Measurements from ENCODE around the gene FHIP1B. TPM values are rescaled to one million over a fixed set of nuclear protein-coding genes. Genes with fewer than 3 reads are reported as not detected.

Gene FHIP1B
- total RNA-seq, 2 donors from 2014 or later = 20.5 to 20.6 TPM

DNA sequence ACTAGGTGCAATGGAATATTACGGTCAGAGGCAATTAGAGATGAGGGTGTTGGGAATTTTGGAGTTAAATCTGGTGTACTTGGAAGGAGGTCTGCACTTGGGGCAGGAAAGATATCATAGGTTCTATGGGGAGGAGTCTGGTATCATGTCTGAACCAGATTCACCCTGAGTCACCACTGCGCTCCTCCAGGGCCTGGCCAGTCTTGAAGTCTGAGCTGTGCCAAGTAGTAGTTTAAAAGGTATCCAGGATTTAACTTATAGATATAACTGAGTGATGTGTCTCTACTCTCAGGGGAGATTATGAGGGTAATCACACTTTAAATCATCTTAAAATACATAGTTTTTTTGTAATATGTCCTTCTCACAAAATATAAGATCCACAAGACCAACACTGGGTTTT lies 11.1 kb upstream of the FHIP1B start:
- DNase-seq (ENCODE audit: low spot score) = no peak

DNA sequence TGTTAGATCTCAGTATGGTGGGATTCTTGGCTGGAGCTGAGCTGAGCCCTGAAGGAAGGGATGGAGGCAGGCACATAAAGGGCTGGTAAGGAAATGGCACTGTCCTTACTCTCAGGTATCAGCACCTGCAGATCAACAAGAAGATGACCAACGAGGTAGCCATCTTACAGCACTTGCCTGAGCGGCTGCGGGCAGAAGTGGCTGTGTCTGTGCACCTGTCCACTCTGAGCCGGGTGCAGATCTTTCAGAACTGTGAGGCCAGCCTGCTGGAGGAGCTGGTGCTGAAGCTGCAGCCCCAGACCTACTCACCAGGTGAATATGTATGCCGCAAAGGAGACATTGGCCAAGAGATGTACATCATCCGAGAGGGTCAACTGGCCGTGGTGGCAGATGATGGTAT lies 6.9 kb upstream of the FHIP1B start:
- intact Hi-C loops (cut with DNase I) = no loop called here

More for the DNA sequence above, 11.1 kb upstream of the FHIP1B start:
- intact Hi-C loops (cut with DNase I) = no loop called here

DNA sequence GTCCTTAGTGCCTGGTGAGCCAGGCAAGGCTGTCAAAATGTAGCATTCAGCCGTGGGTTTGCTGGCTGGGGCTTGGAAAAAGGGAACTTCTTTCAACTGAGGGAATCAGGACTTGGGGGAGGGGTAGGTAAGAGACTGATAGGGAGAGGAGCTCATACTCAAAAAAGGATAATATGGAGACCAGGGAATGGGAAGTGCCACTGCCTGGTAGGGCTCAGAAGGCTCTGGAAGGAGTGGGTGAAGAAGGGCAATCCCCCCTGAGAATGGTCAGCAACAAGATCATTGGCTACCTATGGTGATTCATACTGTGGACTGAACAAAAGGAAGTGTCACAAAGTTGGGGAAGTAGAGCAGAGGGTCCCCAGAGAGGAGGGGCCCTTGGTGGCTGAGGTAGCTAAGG lies 6.3 kb upstream of the FHIP1B start:
- DNase-seq (ENCODE audit: low spot score) = no peak
- intact Hi-C loops (cut with DNase I) = no loop called here

More for the DNA sequence above, 6.9 kb upstream of the FHIP1B start:
- no peak for DNase-seq (ENCODE audit: low spot score)

DNA sequence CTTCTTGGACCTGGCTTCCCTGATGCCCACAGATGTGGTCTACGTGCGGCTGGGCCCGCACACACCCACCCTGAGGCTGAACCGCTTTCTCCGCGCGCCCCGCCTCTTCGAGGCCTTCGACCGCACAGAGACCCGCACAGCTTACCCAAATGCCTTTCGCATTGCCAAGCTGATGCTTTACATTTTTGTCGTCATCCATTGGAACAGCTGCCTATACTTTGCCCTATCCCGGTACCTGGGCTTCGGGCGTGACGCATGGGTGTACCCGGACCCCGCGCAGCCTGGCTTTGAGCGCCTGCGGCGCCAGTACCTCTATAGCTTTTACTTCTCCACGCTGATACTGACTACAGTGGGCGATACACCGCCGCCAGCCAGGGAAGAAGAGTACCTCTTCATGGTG lies 5.7 kb upstream of the FHIP1B start:
- intact Hi-C loops (cut with DNase I) = no loop called here
- no peak for DNase-seq (ENCODE audit: low spot score)

DNA sequence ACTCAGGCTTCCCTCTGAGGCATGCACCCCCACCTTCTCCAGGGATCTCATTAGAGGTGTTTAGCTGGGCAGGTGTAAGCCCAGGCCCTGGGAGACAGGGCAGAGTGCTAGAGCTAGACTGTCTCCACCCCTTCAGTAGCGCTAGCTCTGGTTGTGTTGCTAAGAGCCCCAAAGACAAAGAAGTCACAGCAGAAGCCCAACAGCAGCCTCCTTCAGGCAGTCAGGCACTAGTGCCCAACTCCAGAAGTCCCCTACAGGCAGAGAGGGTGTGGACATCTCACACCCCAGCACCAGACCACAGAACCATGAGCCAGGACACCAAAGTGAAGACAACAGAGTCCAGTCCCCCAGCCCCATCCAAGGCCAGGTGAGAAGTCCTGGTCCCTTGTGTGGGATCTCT lies 4.5 kb upstream of the FHIP1B start, which contains the start of gene CNGA4:
TSS of gene CNGA4 (plus strand) at position 188 of the 400 bp plus-strand sequence. CDS start at position 306, 118 bp downstream.
- intact Hi-C loops (cut with DNase I) = loop anchor here in 1 of 2 donors (10.0 kb wide), 1 partner anchor 496 kb away; no protein-coding TSS in a partner anchor
- no peak for DNase-seq (ENCODE audit: low spot score)

DNA sequence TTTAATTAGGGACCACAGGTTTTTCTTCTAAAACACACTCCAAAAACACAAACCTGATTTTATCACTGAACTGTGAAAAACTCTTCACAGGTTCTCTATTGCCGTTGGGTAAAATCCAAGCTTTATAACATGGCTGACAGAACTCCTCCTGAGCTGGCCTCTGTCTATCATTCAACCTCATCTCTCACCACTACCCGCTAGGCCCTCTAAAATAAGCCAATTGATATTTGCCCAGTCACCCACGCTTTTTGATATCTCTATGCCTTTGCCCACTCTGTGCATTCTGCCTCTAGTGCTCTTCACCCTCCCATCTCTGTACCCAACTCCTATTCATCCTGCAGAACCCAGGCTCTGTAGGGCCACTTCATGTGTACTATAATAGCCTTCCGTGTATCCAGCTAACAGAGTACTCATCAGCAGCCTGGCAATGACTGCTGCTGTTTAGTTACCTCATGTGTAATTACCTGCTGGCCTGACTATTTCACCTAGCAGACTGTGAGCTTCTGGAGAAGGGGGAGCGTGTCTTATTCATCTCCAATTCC lies 3.4 kb upstream of the FHIP1B start:
- DNase-seq (ENCODE audit: low spot score) = no peak
- intact Hi-C loops (cut with DNase I) = loop anchor here in 1 of 2 donors (10.0 kb wide), 1 partner anchor 497 kb away; no protein-coding TSS in a partner anchor

DNA sequence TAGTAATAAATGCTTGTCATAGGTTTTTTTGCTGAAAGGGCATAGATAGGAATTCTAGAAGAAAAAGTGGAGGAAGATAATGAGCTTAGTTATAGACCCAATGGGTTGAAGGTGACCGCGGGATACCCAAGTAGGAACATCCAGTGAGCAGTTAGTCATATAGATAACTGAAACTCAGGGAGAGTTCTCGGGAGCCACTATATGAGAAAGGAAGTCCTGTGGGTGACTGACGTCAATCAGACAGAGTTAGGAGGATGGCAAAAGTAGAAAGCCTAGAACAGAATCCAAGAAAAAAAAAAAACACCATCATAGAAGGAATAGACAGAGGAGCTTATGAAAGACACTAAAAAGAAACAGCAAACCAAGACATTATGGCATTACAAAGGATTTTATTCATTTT lies 2.8 kb upstream of the FHIP1B start:
- intact Hi-C loops (cut with DNase I) = loop anchor here in 1 of 2 donors (10.0 kb wide), 1 partner anchor 498 kb away; no protein-coding TSS in a partner anchor
- DNase-seq (ENCODE audit: low spot score) = no peak

DNA sequence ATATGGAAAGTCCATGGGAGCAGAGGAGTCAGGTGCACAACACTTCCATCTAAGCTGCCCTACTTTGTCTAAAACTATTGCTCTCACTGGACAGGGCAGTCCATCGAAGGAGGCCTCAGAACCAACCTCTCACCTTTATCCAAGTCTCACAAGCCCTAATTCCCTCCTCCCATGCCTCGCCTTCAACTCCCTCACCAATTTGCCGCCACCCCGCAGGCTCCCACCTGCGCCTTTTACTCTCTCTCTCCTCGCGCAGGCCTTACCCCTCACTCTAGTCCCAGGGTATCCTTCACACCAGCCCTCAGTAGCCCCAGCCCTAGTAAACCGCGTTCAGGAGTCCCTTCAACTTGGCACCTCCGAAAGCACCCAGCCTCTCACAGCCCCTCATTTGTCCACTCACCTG lies 451 bp downstream of the FHIP1B start:
- intact Hi-C loops (cut with DNase I) = loop anchor here in 1 of 2 donors (10.0 kb wide), 1 partner anchor 501 kb away; no protein-coding TSS in a partner anchor
- no peak for DNase-seq (ENCODE audit: low spot score)

DNA sequence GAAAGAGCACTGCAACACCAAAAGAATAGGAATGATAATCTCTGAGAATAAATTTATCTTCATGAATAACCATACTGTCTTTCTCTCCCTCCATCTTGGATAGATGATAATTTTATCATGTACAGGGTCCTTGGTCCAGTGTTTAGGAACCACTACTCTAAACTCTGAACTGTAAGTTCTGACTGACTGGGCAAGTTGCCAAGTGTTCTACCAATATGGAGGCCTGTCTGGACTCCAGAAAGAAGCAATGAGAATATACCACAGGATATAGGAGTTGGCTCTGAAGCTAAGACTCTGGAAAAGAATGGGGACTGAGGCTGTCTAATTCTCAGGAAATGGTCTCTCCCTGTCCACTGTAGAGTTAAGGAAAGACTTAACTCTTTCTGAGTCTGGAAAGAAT lies 1.5 kb downstream of the FHIP1B start:
- no peak for DNase-seq (ENCODE audit: low spot score)
- intact Hi-C loops (cut with DNase I) = loop anchor here in 1 of 2 donors (10.0 kb wide), 1 partner anchor 502 kb away; no protein-coding TSS in a partner anchor

DNA sequence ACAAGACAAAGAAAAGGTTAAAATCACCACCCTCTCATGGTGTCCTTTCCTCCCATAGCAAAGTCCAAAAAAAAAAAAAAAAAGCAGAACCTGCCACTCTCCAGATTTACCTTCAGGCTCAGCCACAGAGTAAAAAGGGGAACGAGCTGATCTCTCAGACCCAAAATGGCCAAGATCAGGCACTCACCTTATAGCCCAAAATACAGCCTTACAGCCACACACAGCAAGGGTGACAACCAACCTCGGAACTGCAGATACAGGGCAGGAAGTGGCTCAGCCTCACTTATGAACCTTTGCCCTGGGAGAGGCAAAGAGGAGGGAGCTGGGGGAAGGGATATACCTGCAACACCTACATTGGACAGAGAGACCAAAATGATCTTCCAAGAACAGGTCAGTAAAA lies 4.5 kb downstream of the FHIP1B start:
- intact Hi-C loops (cut with DNase I) = loop anchor here in 1 of 2 donors (10.0 kb wide), 1 partner anchor 505 kb away; no protein-coding TSS in a partner anchor
- DNase-seq (ENCODE audit: low spot score) = no peak

DNA sequence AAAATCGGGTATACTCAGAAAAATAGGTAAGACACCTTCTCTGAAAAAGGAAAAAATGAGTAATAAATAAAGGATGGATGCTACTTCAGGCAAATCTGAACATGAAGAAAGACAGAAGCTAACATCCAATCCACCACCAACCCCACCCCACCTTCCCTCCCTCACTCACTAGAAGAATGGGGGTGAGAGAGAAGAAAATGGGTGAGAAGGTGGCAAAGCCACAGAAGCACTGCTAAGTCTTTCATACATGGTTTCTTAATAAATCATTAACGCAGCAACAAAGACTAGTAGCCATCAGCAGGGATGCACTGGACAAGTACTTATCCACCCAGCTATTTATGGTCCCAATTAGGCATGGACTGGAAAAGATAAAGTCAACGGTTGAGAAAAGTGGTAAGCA lies 5.9 kb downstream of the FHIP1B start:
- intact Hi-C loops (cut with DNase I) = no loop called here
- no peak for DNase-seq (ENCODE audit: low spot score)

DNA sequence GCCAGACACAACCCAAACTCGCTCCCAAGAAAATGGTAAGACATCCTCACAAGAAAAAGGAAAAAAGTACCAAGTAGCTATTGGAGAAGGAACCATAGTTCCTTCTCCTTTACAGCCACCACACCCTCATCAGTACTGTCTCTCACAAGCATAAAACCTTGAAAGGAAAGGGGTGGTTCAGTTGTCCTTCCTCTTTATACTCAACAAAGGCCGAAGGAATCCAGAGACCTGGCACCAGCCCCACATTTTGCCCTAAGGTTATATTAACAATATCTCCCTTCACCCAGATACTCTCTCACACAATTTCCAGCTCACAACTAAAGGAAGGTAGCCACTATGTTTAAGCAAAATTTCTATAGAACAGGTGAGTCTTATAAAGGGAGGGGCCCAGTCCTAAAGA lies 8.5 kb downstream of the FHIP1B start:
- intact Hi-C loops (cut with DNase I) = no loop called here
- no peak for DNase-seq (ENCODE audit: low spot score)

DNA sequence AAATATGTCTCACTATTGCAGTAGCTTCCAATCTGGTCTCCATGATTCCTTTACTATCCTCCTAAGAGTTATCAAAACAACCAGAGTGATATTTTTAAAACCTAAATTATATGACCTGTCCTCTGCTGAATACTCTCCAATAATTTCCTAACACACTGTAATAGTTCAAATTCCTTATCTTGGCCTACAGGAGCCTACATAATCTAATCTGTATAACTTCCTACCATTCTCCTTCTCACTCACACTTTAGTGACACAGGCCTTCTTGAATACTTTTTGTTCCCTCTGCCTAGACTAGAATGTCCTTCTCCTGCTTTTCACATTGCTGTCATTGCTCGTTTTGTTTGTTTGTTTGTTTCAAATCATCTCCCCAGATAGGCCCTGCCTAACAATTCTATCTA lies 9.4 kb downstream of the FHIP1B start:
- DNase-seq (ENCODE audit: low spot score) = no peak
- intact Hi-C loops (cut with DNase I) = no loop called here

DNA sequence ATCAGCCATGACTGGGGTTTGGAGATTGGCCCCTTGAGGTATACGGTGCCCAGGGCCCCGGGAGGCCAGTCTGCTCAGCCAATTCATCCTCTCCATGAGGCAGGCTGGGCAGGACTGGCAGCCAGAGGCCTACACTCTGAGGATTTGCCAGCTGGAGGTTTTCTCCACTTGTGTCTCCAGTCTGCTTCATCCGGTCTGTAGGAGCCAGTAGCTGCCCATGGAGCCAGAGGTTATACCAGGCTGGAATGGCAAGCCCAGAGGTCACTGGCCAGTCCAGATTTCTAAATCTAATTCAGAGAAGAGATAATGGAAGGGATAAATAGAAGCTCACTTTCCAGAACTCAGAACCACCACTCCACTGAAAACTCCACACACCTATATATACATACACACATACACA lies 10.0 kb downstream of the FHIP1B start:
- intact Hi-C loops (cut with DNase I) = no loop called here
- no peak for DNase-seq (ENCODE audit: low spot score)

DNA sequence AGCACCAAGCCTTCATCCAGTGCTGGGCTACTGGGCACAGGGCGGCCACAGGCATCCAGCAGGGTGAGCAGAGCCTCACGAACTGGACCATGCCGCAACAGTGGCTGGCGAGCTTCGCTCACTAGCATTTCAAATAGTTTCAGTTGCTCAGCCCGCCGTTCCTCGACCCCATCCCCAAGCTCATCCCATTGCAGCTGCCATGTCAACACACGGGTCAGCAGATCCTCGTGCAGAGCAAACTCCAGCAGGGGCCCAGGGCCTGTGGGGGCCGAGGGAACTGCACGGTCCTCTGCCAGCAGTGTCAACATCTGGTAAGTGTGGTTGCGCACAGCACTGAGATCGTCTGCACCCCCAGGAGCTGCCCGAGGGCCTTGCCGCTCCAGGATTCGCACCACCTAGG lies 10.6 kb downstream of the FHIP1B start:
- DNase-seq (ENCODE audit: low spot score) = no peak
- intact Hi-C loops (cut with DNase I) = no loop called here

DNA sequence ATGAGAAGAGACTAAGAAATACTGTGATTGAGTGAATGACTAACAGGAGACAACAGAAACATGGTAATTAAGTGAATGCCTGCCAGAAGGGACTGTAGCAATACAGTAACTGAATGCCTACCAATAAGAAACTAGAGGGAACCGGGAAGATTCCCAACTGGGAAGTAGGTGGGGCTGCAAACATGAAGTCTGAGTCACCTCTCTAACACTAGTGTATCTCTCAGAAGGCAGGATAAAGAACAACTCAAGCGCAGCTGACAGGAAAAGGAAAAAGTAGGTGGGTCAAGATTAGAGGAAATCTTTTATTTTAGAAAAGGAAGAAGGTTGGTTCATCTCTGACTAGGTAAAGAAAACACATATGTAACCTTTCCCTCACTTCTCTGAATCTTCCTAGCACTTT lies 15.1 kb downstream of the FHIP1B start:
- intact Hi-C loops (cut with DNase I) = no loop called here
- DNase-seq (ENCODE audit: low spot score) = no peak

DNA sequence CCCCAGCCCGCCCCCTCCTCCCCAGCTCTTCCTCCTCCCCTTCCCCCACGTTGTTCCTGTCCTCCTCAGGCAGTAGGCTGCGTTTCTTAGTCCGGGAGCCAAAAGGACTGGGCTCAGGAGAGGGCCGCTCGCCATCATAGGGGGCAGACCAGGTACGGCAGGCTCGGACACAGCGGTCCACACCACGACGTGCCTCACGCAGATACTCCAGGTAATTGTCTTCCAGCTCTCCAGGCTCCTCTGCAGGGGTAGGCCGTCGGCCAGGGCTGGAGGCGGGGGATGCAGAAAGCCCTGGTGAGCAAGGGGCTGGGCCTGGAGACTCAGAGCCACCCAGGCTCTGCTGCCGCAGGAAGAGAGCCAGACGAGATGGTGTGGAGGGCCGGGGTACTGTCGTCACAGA lies 16.7 kb downstream of the FHIP1B start:
- intact Hi-C loops (cut with DNase I) = no loop called here
- DNase-seq (ENCODE audit: low spot score) = no peak

DNA sequence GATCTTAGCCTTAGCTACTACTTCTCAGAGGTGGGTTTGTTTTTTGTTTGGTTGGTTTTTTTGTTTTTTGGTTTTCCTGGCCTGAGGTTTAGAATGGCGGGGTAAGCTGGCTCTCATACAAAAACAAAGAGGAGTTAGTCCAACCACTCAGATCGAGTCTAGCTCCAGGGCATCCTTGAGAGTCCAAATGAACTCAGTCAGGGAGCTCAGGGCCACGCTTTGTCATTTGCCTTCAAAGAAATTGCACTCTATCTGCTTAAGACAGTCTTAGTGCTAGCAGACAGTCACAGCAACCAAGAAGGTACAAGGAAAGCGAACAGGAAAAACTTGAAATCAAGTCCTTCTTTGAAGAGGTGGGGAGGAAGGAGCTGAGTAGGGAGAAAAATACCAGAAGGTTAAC lies 17.9 kb downstream of the FHIP1B start:
- no peak for DNase-seq (ENCODE audit: low spot score)
- intact Hi-C loops (cut with DNase I) = no loop called here

DNA sequence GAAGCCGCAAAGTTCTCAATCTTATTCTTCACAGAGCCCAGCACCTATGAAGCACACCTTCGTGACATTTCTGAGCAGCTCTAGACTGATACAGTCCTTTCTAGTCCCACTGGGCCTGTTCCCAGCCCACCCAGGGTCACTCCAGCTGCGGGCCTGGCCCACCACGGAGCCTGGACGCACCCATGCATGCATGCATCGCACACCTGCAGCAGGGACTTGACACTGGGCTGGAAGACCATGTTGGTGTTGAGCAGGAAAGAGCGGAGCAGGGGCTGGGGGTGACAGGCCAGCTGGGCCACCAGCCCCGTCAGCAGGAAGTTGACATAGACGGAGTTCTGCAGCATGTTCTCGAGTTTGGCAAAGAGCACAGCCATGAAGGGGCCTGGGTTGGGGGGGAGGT lies 19.9 kb downstream of the FHIP1B start:
- intact Hi-C loops (cut with DNase I) = no loop called here
- DNase-seq (ENCODE audit: low spot score) = no peak

DNA sequence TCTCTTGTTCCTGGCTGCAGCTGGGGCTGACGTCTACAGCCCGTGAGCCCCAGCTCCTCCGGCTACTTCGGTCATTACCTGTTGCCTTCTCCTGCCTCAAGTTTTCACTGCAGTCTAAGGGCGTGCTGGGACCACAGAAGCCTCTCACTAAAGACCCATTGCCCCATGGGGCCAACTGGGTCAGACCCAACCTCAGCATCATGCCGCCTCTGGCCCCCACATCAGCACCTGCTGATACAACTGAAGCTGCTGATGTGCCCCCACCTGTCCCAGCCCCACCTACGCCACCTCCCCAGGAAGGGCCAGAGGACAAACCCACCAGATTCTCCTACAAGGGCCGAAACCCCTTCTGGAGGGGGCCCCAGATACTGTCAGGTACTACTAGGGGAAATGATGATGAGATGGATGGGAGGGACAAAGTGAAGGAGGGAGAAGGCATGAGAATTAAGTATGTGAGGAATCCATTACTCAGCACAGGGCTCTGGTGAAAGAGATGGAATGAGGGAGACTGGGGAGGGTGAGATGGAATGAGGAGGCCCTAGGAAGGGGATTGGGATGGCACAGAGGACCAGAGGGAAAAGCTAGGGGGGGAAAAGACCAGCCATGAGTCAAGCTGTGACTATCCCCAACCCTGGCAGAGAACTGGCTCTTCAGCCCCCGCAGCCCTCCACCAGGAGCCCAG lies 24.0 kb downstream of the FHIP1B start:
- intact Hi-C loops (cut with DNase I) = no loop called here
- no peak for DNase-seq (ENCODE audit: low spot score)

DNA sequence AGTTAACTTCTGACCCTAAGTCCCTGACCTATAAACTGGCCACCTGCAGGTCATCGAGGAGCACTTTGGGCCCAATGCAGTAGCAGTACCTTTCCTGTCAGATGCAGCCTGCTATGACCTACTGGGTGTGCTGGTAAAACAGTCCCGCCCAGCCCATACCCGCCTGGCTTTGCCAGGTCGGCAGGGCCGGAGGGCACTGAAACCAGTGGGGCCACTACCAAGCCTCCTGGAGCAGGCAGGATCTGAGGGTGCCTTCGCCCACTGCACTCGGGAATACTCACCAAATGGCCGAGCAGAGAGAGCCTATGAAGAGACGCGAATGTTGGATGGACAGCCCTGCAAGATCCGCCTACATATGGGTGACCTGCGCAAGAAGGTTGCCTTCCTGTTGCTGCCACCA lies 24.6 kb downstream of the FHIP1B start:
- no peak for DNase-seq (ENCODE audit: low spot score)
- intact Hi-C loops (cut with DNase I) = no loop called here

All from posterior vena cava (tissue), 2 donors.